22Rv1 (cell line): ENCODE data around the gene SLC1A3.

ENCODE experiments used
- ZFX ChIP-seq: fragments of 450-650 bp; IDR thresholded peaks from 2 replicates; pipeline ENCODE4 v1.6.1; 2017; ENCODE audit warnings: antibody characterized with exemption, borderline replicate concordance
- TF ChIP-seq, protein P1 (sequence below): fragments of 450-650 bp; IDR thresholded peaks from 2 replicates; pipeline ENCODE4 v1.5.1; 2017; ENCODE audit warnings: mild to moderate bottlenecking

DNA sequence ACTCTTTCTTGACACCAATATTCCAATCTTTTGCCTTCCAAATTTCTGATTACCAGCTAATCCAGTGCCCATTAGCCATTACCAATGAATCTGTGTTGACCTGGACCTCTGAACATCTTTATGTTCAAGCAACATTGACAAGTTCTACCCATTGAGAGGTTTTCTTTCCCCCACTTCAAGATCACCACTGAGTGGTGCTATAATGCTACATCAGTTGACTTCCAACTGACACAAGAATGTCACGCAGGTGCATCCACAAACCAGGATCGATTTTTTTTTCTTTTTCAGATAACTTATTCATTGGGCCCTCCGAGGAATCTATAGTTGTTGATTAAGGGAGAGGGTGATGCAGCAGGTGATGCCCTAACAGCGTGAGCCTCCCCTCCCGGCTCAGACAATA, 102.6 kb downstream of the SLC1A3 start:
- TF ChIP-seq, protein P1, sequence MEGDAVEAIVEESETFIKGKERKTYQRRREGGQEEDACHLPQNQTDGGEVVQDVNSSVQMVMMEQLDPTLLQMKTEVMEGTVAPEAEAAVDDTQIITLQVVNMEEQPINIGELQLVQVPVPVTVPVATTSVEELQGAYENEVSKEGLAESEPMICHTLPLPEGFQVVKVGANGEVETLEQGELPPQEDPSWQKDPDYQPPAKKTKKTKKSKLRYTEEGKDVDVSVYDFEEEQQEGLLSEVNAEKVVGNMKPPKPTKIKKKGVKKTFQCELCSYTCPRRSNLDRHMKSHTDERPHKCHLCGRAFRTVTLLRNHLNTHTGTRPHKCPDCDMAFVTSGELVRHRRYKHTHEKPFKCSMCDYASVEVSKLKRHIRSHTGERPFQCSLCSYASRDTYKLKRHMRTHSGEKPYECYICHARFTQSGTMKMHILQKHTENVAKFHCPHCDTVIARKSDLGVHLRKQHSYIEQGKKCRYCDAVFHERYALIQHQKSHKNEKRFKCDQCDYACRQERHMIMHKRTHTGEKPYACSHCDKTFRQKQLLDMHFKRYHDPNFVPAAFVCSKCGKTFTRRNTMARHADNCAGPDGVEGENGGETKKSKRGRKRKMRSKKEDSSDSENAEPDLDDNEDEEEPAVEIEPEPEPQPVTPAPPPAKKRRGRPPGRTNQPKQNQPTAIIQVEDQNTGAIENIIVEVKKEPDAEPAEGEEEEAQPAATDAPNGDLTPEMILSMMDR, result no peak
- TF ChIP-seq ZFX, result no peak
